GM12878 (cell line): ENCODE measurements around the gene C1QL4. TPM values are rescaled to one million over a fixed set of nuclear protein-coding genes. Genes with fewer than 3 reads are reported as not detected.

Experiments used
- ATAC-seq: fragments of 200-7000 bp; cut with Tn5 transposase; 3 replicates; pipeline ENCODE4 v1.9.1; 2020; ENCODE audit warnings: mild to moderate bottlenecking, moderate library complexity
- BruUV-seq: library from RNA; stranded (reverse); fragments of 400-500 nt; replicated peaks from 2 replicates; lab custom pipeline; 2021; lab: Mats Ljungman, UMichigan
- CTCF ChIA-PET: fragments of 300-600 bp; sonication (Branson Sonifier 250); formaldehyde crosslinking; extraction: SDS; loops from one replicate; lab custom pipeline; 2021; ENCODE audit warnings: inconsistent platforms; lab: Yijun Ruan, JAX
- POLR2A ChIA-PET: fragments of 350-600 bp; formaldehyde crosslinking; extraction: SDS; loops from one replicate; lab custom pipeline; 2021; ENCODE audit warnings: inconsistent platforms; lab: Charles Lee
- RAD21 ChIA-PET: fragments of 300-600 bp; sonication (Branson Sonifier 250); formaldehyde crosslinking; loops from one replicate; lab custom pipeline; 2023; ENCODE audit warnings: antibody characterized with exemption; ENCODE audit not compliant: unreplicated experiment; lab: Charles Lee
- SMC1A ChIA-PET: fragments of 300-600 bp; sonication (Branson Sonifier 250); formaldehyde crosslinking; loops from one replicate; lab custom pipeline; 2023; ENCODE audit not compliant: unreplicated experiment, uncharacterized antibody; lab: Charles Lee
- DNase-seq: peaks from one replicate; pipeline ENCODE4 v3.0.0-alpha.2; 2011; ENCODE audit warnings: low read depth, low spot score
- FAIRE-seq: peaks from 3 replicates; lab custom pipeline; 2011; peaks lifted over from hg19 to GRCh38; lab: Jason Lieb, UNC
- H2AFZ ChIP-seq: 2 replicates; pipeline ENCODE4 v1.6.0; 2011; ENCODE audit warnings: low read depth, low read length, control low read depth; ENCODE audit not compliant: control insufficient read depth
- H3K27ac ChIP-seq: 2 replicates; pipeline ENCODE4 v1.5.1; 2011; ENCODE audit warnings: control low read depth; ENCODE audit not compliant: control insufficient read depth, insufficient read depth
- H3K27me3 ChIP-seq, 2 experiments: replicated peaks in 1 of 2; 2 replicates each; pipeline versions ENCODE4 v1.6.0 to v1.6.1; 2011; ENCODE audit warnings: low read length in 1 of 2; ENCODE audit not compliant: control insufficient read depth in 2 of 2, insufficient read depth in 2 of 2
- H3K36me3 ChIP-seq, 2 experiments: 2 replicates each; pipeline ENCODE4 v1.5.1; 2011; ENCODE audit warnings: low read length in 1 of 2; ENCODE audit not compliant: control insufficient read depth in 2 of 2, insufficient read depth in 2 of 2
- H3K4me1 ChIP-seq: 2 replicates; pipeline ENCODE4 v1.6.1; 2011; ENCODE audit warnings: mild to moderate bottlenecking, low read length, moderate library complexity, mixed read lengths; ENCODE audit not compliant: control insufficient read depth, insufficient read depth
- H3K4me2 ChIP-seq: 2 replicates; pipeline ENCODE4 v1.6.0; 2011; ENCODE audit warnings: control low read depth; ENCODE audit not compliant: control insufficient read depth, insufficient read depth
- H3K4me3 ChIP-seq: fragments of 200-600 bp; sonication (generic); 2 replicates; pipeline ENCODE4 v1.5.1; 2016
- H3K79me2 ChIP-seq: 2 replicates; pipeline ENCODE4 v1.6.0; 2011; ENCODE audit warnings: low read length; ENCODE audit not compliant: control insufficient read depth, insufficient read depth
- H3K9ac ChIP-seq: 2 replicates; pipeline ENCODE4 v1.8.0; 2011; ENCODE audit warnings: low read length, control low read depth, mixed read lengths; ENCODE audit not compliant: control insufficient read depth, insufficient read depth
- H3K9me3 ChIP-seq: replicated peaks from 3 replicates; pipeline ENCODE4 v1.5.1; 2011; ENCODE audit warnings: mild to moderate bottlenecking, low read length; ENCODE audit not compliant: control insufficient read depth, insufficient read depth
- H4K20me1 ChIP-seq: 2 replicates; pipeline ENCODE4 v1.6.0; 2011; ENCODE audit not compliant: control insufficient read depth, insufficient read depth
- BCLAF1 ChIP-seq: fragments of 450-650 bp; IDR thresholded peaks from 2 replicates; pipeline ENCODE4 v1.6.1; 2017; ENCODE audit warnings: antibody characterized with exemption, mild to moderate bottlenecking, moderate library complexity
- GABPA ChIP-seq: IDR thresholded peaks from 2 replicates; pipeline ENCODE4 v1.6.1; 2014; ENCODE audit warnings: antibody characterized with exemption, low read depth, mild to moderate bottlenecking, inconsistent platforms
- MLLT1 ChIP-seq: fragments of 450-650 bp; IDR thresholded peaks from 2 replicates; pipeline ENCODE4 v1.6.1; 2016; ENCODE audit warnings: mild to moderate bottlenecking
- WRNIP1 ChIP-seq: IDR thresholded peaks from 2 replicates; pipeline ENCODE4 v1.6.1; 2011; ENCODE audit warnings: low read depth, low read length, improper control_type of control experiment, borderline replicate concordance
- ZNF217 ChIP-seq: fragments of 450-650 bp; IDR thresholded peaks from 2 replicates; pipeline ENCODE4 v1.6.1; 2017; ENCODE audit warnings: antibody characterized with exemption, mild to moderate bottlenecking
- WGBS: methylation state at CpG from one replicate; pipeline ENCODE4 v1.1.6; 2016; ENCODE audit warnings: low lambda C conversion rate; ENCODE audit not compliant: insufficient replicate concordance, insufficient coverage; ENCODE audit errors: missing lambda C conversion rate; 5-methylcytosine and 5-hydroxymethylcytosine counted together
- in situ Hi-C: fragments of 300-500 bp; cut with MboI; formaldehyde crosslinking; loops from 9 replicates; pipeline ENCODE4 v1.14.3; 2018; ENCODE audit warnings: mixed read lengths
- intact Hi-C: fragments of 100-400 bp; cut with micrococcal nuclease; formaldehyde crosslinking; loops from one replicate; pipeline ENCODE4 v1.14.2; 2022; ENCODE audit not compliant: unreplicated experiment
- polyA plus RNA-seq, 11 experiments: library from polyadenylated mRNA; depleted of rRNA in 4 of 11; unstranded in 6 of 11; stranded (reverse) in 5 of 11; fragments of >200 nt; fragmentation: Nextera tagmentation in 4 of 11; fragmentation: Illumina TruSeq in 1 of 11; extraction: Ambion mirVana in 4 of 11; extraction: Trizol in 1 of 11; gene quantifications; 1 replicate in 1 of 11; 2 replicates in 10 of 11; pipeline versions ENCODE4 v1.2.1 to v1.2.3, GENCODE V29; 2011 to 2016; ENCODE audit warnings: inconsistent platforms in 2 of 11, missing spikeins in 2 of 11, low read depth in 1 of 11
- total RNA-seq, 4 experiments: library from RNA; depleted of rRNA in 3 of 4; stranded (reverse); fragments of >200 nt in 3 of 4; fragmentation: Illumina TruSeq in 1 of 4; extraction: Trizol in 1 of 4; gene quantifications; 2 replicates each; pipeline versions ENCODE4 v1.2.1 to v1.2.3, GENCODE V29; 2013 to 2021

Gene C1QL4
- total and polyA plus RNA-seq, 10 of the 15 experiments (the other 5 are each of a cell fraction or from before 2014, with no cell fraction given), result 0.05 TPM; not detected in 9

GRCh38 chr12:49370539-49370938 lies 33.6 kb upstream of the C1QL4 start:
- Histone ChIP-seq H3K36me3 (peaks cover 0 to 5% of the 10 kb centered on the region in 2 experiments; a peak in 2 of 4 replicates), H3K4me2 (peak overlapping the region; percentile 97), H3K4me3 (peak overlapping the region; percentile 89), H3K9ac (no peak overlapping the region), H3K27me3 (no peaks in the 10 kb centered on the region), H3K79me2 (peaks cover 92% of the 10 kb centered on the region), H3K4me1 (peaks cover 16% of the 10 kb centered on the region), H3K9me3 (no peaks in the 10 kb centered on the region), H3K27ac (peak overlapping the region; percentile 97), H2AFZ (no peak overlapping the region), H4K20me1 (no peaks in the 10 kb centered on the region)
- no TSS peak for BruUV-seq
- 93% methylated on average over 6 of the region's 6 CpGs for WGBS
- FAIRE-seq (no peak), ATAC-seq (no peak), DNase-seq (no peak)
- intact Hi-C loops, result loop anchor here (1.0 kb wide), 1 partner anchor 57 kb away; no protein-coding TSS in a partner anchor
- SMC1A ChIA-PET, result interaction anchor here (0.7 to 25.7 kb wide), 9 partner anchors 12 to 143 kb away, joined by 3 to 740 read pairs (median 5); no protein-coding TSS in a partner anchor
- in situ Hi-C loops, result no loop called here
- POLR2A ChIA-PET, result interaction anchor here (0.9 to 2.3 kb wide), 6 partner anchors 58 to 333 kb away, joined by 3 to 8 read pairs (median 4); no protein-coding TSS in a partner anchor
- RAD21 ChIA-PET, result interaction anchor here (1.4 to 5.5 kb wide), 5 partner anchors 12 to 142 kb away, joined by 3 to 33 read pairs (median 11); no protein-coding TSS in a partner anchor
- peak; percentile 14; the same call in 1 of the 2 replicates for TF ChIP-seq MLLT1
- TF ChIP-seq BCLAF1, result no peak
- TF ChIP-seq ZNF217, result no peak
- no peak for TF ChIP-seq GABPA
- TF ChIP-seq WRNIP1, result 0 out of 2 replicates have a peak, but pooled peaks have one; percentile 59
- CTCF ChIA-PET, result interaction anchor here (0.8 to 18.7 kb wide), 8 partner anchors 8 to 144 kb away, joined by 3 to 712 read pairs (median 5); no protein-coding TSS in a partner anchor
